Measurements from ENCODE around the gene CDH4.

Gene CDH4

GRCh38 chr20:61558726-61559125, 306.7 kb downstream of the CDH4 start:
- H3K27ac ChIP-seq: no peak overlapping the region
- no peak for TF ChIP-seq CTCF (IDR thresholded peaks at IDR 0.05)

- no peak overlapping the region for H3K27ac ChIP-seq
- TF ChIP-seq ZFX (IDR thresholded peaks at IDR 0.05; ENCODE audit: borderline replicate concordance) (no peak), CTCF (IDR thresholded peaks at IDR 0.05) (no peak)
These were observed 307.8 kb downstream of the CDH4 start for GRCh38 chr20:61559706-61560315.

GRCh38 chr20:61560361-61560853, 308.3 kb downstream of the CDH4 start:
- TF ChIP-seq ZFX (IDR thresholded peaks at IDR 0.05; ENCODE audit: borderline replicate concordance): no peak
- peak; percentile 25; the same call in 1 of the 2 replicates for TF ChIP-seq CTCF (IDR thresholded peaks at IDR 0.05)
- H3K27ac ChIP-seq: no peak overlapping the region

- no peak overlapping the region for H3K27ac ChIP-seq
- TF ChIP-seq ZFX (IDR thresholded peaks at IDR 0.05; ENCODE audit: borderline replicate concordance): no peak
- no peak for TF ChIP-seq CTCF (IDR thresholded peaks at IDR 0.05)
These were observed 309.2 kb downstream of the CDH4 start for GRCh38 chr20:61561111-61561830.

GRCh38 chr20:61562491-61562890, 310.4 kb downstream of the CDH4 start:
- TF ChIP-seq ZFX (IDR thresholded peaks at IDR 0.05; ENCODE audit: borderline replicate concordance) (no peak), CTCF (IDR thresholded peaks at IDR 0.05) (no peak)
- no peak overlapping the region for H3K27ac ChIP-seq

GRCh38 chr20:61562897-61563504, 310.9 kb downstream of the CDH4 start:
- no peak overlapping the region for H3K27ac ChIP-seq
- no peak for TF ChIP-seq CTCF (IDR thresholded peaks at IDR 0.05)
- TF ChIP-seq ZFX (IDR thresholded peaks at IDR 0.05; ENCODE audit: borderline replicate concordance): no peak

- TF ChIP-seq ZFX (IDR thresholded peaks at IDR 0.05; ENCODE audit: borderline replicate concordance): no peak
- no peak for TF ChIP-seq CTCF (IDR thresholded peaks at IDR 0.05)
- no peak overlapping the region for H3K27ac ChIP-seq
These were observed 312.6 kb downstream of the CDH4 start for GRCh38 chr20:61564628-61565027.
